ENCODE results near the gene SMAD6.

Gene SMAD6

DNA sequence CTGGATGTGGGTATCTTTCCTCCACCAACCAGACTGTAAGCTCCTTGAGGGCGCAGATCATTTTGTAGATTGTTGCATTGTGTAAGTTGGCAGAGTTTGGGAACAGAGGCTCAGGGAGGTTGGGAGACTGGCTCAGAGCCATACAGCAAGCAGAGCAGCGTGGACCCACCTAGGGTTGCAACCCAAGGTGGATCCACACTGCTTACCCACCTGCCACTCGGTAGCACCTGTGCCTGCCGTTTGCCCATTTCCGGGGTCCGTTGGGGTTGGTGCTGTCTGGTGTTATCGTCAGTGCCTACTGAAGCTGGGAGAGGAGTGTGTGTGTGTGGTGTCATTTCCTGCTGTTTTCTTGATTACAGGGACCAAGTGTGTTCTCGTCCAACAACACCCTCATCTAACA is 19.0 kb downstream of the SMAD6 start:
- TF ChIP-seq, protein P1, sequence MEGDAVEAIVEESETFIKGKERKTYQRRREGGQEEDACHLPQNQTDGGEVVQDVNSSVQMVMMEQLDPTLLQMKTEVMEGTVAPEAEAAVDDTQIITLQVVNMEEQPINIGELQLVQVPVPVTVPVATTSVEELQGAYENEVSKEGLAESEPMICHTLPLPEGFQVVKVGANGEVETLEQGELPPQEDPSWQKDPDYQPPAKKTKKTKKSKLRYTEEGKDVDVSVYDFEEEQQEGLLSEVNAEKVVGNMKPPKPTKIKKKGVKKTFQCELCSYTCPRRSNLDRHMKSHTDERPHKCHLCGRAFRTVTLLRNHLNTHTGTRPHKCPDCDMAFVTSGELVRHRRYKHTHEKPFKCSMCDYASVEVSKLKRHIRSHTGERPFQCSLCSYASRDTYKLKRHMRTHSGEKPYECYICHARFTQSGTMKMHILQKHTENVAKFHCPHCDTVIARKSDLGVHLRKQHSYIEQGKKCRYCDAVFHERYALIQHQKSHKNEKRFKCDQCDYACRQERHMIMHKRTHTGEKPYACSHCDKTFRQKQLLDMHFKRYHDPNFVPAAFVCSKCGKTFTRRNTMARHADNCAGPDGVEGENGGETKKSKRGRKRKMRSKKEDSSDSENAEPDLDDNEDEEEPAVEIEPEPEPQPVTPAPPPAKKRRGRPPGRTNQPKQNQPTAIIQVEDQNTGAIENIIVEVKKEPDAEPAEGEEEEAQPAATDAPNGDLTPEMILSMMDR (conservative IDR thresholded peaks at IDR 0.05; ENCODE audit: low read depth, low read length), result no peak
- Histone ChIP-seq H3K4me2 (no peak overlapping the region), H3K36me3 (ENCODE audit: insufficient read depth) (no peaks in the 10 kb centered on the region), H3K9ac (no peak overlapping the region), H3K27ac (no peak overlapping the region), H3K4me3 (IDR thresholded peaks at IDR 0.05; ENCODE audit: insufficient read depth, low read depth, low read length) (no peak overlapping the region), H2AFZ (ENCODE audit: low read depth) (no peak overlapping the region), H3K4me1 (ENCODE audit: low read depth, poor library complexity, severe bottlenecking) (peaks cover 2% of the 10 kb centered on the region), H3K79me2 (ENCODE audit: insufficient read depth, low read depth) (no peaks in the 10 kb centered on the region), H4K20me1 (ENCODE audit: insufficient read depth) (no peaks in the 10 kb centered on the region), H3K27me3 (ENCODE audit: insufficient read depth, low read depth) (no peaks in the 10 kb centered on the region)

DNA sequence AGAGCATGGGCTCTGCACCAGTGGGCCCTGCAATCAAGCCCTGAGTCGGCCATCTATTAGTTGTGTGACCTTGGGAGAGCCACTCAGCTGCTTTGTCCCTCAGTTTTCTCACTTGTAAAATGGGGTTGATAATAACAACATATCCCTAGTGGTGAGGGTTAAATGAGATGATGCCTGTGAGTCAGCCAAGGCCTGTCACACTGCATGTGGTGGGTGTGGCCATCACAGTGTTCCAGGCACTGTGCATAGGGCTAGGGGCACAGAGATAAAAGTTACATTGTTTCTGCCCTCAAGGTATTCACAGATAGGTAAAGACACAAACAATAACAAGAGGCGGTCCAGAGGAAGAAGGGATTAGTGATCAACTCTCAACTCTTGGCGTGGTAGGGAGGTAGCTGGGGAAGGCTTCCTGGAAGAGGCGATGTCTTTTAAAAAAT is 19.5 kb downstream of the SMAD6 start:
- Histone ChIP-seq H3K4me3 (IDR thresholded peaks at IDR 0.05; ENCODE audit: insufficient read depth, low read depth, low read length) (no peak overlapping the region), H3K36me3 (ENCODE audit: insufficient read depth) (no peaks in the 10 kb centered on the region), H3K27me3 (ENCODE audit: insufficient read depth, low read depth) (no peaks in the 10 kb centered on the region), H4K20me1 (ENCODE audit: insufficient read depth) (no peaks in the 10 kb centered on the region), H3K4me1 (ENCODE audit: low read depth, poor library complexity, severe bottlenecking) (no peaks in the 10 kb centered on the region), H3K27ac (no peak overlapping the region), H3K9ac (no peak overlapping the region), H3K79me2 (ENCODE audit: insufficient read depth, low read depth) (no peaks in the 10 kb centered on the region), H2AFZ (ENCODE audit: low read depth) (no peak overlapping the region), H3K4me2 (no peak overlapping the region)
- TF ChIP-seq, protein P1 (conservative IDR thresholded peaks at IDR 0.05; ENCODE audit: low read depth, low read length), result no peak

DNA sequence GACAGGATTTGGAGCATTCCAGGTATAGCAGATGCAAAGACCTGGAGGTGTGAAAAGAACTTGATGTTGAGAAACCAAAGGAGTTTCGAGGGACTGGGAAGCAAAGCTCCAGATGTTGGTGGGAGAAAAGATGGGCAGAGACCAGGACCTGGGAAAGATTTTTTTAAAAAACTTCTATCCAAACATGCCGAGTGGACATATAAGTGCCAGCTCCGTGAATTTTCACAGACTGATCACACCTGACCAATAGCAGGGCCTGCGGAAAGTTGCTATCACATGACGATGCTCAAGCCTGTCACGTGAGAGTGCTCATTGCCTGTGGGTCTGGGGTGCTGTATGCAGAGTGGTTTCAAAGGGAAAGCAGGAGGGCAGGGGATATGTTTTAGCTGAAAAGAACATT is 19.9 kb downstream of the SMAD6 start:
- Histone ChIP-seq H3K27me3 (ENCODE audit: insufficient read depth, low read depth) (no peaks in the 10 kb centered on the region), H3K4me1 (ENCODE audit: low read depth, poor library complexity, severe bottlenecking) (no peaks in the 10 kb centered on the region), H3K4me2 (no peak overlapping the region), H3K4me3 (IDR thresholded peaks at IDR 0.05; ENCODE audit: insufficient read depth, low read depth, low read length) (no peak overlapping the region), H3K79me2 (ENCODE audit: insufficient read depth, low read depth) (no peaks in the 10 kb centered on the region), H2AFZ (ENCODE audit: low read depth) (no peak overlapping the region), H3K27ac (no peak overlapping the region), H3K9ac (no peak overlapping the region), H3K36me3 (ENCODE audit: insufficient read depth) (no peaks in the 10 kb centered on the region), H4K20me1 (ENCODE audit: insufficient read depth) (no peaks in the 10 kb centered on the region)
- TF ChIP-seq, protein P1 (conservative IDR thresholded peaks at IDR 0.05; ENCODE audit: low read depth, low read length), result no peak

DNA sequence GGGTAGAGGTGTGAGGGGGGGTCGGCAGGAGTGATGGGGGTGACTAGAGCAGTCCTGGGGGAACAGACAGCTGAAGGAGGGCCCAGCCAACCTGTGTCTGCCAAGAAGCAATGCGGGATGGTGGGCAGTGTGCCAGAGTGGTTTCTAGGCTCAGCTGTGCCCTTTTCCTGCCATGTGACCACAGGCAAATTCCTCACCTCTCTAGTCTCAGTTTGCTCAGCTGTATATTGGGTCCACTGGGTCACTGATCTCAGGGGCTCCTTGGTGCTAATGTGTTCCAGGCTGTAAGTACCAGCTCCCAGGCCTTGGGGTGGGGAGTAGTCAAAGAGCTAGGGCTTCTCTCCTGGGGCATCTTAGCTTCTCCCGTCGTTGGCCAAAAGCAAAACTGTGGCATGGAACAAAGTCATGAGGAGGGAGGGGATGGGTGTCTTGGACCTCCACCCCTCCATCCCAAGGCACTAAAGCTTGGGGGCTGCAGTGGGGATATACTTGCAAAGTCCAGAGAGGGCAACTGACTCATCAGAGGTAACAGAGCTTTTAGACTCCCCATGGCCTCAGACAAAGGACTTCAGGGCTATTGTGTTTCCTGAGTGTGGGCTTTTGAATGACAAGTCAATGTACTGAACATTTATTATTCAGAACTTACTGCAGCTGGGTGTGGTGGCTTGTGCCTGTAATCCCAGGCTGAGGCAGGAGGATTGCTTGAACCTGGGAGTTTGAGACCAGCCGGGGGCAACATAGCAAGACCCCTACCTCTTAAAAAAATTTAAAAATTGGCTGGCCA is 20.9 kb downstream of the SMAD6 start:
- no peak overlapping the region for H3K9ac ChIP-seq
- TF ChIP-seq, protein P1 (conservative IDR thresholded peaks at IDR 0.05; ENCODE audit: low read depth, low read length), result no peak
- no peaks in the 10 kb centered on the region for H3K4me1 ChIP-seq (ENCODE audit: low read depth, poor library complexity, severe bottlenecking)
- no peak overlapping the region for H2AFZ ChIP-seq (ENCODE audit: low read depth)
- H3K27me3 ChIP-seq (ENCODE audit: insufficient read depth, low read depth), result no peaks in the 10 kb centered on the region
- H3K79me2 ChIP-seq (ENCODE audit: insufficient read depth, low read depth), result no peaks in the 10 kb centered on the region
- no peak overlapping the region for H3K27ac ChIP-seq
- no peak overlapping the region for H3K4me2 ChIP-seq
- H3K4me3 ChIP-seq (IDR thresholded peaks at IDR 0.05; ENCODE audit: insufficient read depth, low read depth, low read length), result no peak overlapping the region
- H3K36me3 ChIP-seq (ENCODE audit: insufficient read depth), result no peaks in the 10 kb centered on the region
- H4K20me1 ChIP-seq (ENCODE audit: insufficient read depth), result no peaks in the 10 kb centered on the region

Data from KMS-11 (cell line).